GM10266 (cell line): ENCODE data around the gene CYB5RL.

ENCODE experiments used
- DNase-seq: peaks from one replicate; pipeline ENCODE4 v3.0.0; 2012; ENCODE audit errors: extremely low spot score
- TF ChIP-seq, protein P1 (sequence below): IDR thresholded peaks from 2 replicates; pipeline ENCODE4 v1.5.1; 2012; ENCODE audit warnings: mild to moderate bottlenecking, low read depth; ENCODE audit not compliant: control insufficient read depth, insufficient read depth; ENCODE audit errors: missing control alignments

Gene CYB5RL, protein sequence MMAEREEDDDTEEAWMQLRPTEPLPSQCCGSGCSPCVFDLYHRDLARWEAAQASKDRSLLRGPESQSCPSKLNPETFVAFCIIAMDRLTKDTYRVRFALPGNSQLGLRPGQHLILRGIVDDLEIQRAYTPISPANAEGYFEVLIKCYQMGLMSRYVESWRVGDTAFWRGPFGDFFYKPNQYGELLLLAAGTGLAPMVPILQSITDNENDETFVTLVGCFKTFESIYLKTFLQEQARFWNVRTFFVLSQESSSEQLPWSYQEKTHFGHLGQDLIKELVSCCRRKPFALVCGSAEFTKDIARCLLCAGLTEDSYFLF

DNA sequence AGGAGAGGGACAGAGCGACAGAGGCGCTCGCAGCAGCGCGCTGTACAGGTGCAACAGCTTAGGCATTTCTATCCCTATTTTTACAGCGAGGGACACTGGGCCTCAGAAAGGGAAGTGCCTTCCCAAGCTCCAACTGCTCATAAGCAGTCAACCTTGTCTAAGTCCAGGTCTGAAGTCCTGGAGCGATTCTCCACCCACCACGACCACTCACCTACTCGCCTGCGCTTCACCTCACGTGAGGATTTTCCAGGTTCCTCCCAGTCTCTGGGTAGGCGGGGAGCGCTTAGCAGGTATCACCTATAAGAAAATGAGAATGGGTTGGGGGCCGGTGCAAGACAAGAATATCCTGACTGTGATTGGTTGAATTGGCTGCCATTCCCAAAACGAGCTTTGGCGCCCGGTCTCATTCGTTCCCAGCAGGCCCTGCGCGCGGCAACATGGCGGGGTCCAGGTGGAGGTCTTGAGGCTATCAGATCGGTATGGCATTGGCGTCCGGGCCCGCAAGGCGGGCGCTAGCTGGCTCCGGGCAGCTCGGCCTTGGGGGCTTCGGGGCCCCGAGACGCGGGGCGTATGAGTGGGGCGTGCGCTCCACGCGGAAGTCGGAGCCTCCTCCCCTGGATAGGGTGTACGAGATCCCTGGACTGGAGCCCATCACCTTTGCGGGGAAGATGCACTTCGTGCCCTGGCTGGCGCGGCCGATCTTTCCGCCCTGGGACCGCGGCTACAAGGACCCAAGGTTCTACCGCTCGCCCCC is at the start of gene CYB5RL, which contains the start of gene MRPL37:
CYB5RL (minus strand) TSS at position 266 of the 754 bp plus-strand sequence. CDS start 4,414 bp downstream, outside the sequence.
MRPL37 (plus strand) TSS at position 403 of the 754 bp plus-strand sequence; CDS start at position 480, 77 bp downstream.
- peak; percentile 96 for DNase-seq
- TF ChIP-seq, protein P1, sequence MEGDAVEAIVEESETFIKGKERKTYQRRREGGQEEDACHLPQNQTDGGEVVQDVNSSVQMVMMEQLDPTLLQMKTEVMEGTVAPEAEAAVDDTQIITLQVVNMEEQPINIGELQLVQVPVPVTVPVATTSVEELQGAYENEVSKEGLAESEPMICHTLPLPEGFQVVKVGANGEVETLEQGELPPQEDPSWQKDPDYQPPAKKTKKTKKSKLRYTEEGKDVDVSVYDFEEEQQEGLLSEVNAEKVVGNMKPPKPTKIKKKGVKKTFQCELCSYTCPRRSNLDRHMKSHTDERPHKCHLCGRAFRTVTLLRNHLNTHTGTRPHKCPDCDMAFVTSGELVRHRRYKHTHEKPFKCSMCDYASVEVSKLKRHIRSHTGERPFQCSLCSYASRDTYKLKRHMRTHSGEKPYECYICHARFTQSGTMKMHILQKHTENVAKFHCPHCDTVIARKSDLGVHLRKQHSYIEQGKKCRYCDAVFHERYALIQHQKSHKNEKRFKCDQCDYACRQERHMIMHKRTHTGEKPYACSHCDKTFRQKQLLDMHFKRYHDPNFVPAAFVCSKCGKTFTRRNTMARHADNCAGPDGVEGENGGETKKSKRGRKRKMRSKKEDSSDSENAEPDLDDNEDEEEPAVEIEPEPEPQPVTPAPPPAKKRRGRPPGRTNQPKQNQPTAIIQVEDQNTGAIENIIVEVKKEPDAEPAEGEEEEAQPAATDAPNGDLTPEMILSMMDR, result no peak

DNA sequence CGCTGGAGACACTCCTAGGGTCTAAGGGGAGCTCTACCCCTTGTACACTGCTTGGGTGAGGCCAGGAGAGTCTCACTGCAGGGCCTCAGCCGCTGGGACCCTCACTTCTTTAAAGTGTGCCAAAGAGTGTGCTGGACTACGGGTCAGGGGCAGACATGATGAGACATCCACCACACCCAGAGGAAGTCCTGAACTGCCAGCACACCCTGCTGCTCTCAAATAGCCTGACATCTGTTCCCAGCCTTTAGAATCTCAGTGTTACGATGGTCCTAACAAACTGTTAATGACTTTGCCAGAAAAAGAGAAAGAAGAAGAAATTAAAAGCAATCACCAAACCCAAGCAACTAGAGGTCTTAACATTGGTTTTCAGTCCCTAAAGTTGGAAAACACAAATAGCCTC is 49.1 kb upstream of the CYB5RL start:
- TF ChIP-seq, protein P1, result no peak
- no peak for DNase-seq

DNA sequence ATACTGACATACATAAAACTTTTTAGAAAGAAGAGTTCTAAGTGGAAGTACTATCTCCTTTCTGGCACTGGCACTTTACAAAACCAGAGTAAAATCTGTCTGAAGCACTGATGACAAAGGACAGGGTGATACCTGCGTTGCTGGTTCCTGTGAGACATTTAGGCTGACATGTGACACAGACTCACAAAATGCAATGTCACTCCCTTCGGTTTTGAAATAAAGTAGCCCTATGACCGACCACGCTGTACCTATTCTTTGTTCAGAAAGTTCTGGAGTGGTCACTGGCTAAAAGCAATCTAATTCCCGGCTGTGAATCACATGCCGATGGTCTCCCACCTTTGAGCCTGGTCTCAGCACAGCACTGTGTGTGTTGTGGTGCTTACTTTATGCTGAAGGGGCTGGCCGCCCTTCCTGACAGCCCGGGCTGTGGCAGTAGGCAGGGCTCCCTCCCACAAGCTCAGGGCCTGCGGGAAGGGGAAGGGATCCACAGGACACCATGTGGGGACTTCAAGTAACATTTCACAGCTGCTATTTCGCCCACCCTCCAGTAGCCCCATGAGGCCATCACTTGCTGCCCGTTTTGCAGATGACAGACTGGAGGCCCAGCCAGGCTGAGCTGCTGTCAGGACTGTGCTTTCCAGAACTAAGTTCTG is 48.2 kb upstream of the CYB5RL start:
- TF ChIP-seq, protein P1, result no peak

DNA sequence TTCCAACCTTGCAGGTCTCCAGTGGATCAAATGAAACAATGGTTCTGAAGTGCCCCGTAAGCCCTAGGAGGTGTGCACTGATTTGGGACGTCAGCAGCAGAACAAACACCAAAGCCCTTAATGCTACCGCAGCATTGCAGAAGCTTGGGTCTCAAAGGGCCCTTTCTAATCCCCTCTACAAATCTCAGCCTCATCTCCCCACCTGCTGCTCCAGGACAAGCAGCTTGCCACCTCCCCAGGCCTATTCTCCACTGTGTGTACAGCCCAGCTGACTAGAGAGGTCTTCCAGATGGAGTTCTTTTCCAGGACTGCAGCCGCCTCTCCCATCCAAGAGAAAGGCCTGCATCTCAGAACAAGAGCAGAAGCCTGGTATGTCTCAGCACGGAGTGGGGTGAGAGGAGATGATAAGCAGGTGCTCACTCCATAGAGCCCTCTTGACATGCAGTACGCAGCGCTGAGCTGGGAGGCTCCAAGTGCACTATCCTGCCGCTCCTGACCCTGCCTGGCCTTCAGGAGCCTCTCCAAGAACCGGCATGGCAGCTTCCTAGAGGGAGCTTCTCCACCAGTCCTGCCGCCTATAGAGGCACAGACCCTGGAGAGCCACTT is 46.4 kb upstream of the CYB5RL start:
- TF ChIP-seq, protein P1, result no peak
- no peak for DNase-seq

More for the DNA sequence above, 48.2 kb upstream of the CYB5RL start:
- no peak for DNase-seq

DNA sequence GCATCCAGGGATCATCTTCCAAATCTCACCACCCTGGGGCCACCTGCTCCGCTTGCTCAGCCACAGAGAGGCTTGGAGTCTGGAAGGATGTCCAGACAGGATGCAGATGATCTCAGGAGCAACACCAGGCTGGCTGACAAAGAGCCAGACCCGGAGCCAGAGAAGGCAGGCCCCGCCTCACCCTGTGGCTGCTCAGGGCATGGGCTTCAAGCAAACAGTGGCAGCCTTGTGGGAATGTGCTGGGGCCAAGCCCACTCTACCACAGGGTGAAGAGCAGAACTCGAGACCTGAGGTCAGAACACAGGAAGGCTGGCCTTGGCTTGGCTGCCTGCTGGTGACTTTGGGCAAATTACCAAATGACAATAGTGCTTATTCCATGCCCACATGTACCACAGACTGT is 45.7 kb upstream of the CYB5RL start:
- no peak for DNase-seq
- TF ChIP-seq, protein P1, result no peak

DNA sequence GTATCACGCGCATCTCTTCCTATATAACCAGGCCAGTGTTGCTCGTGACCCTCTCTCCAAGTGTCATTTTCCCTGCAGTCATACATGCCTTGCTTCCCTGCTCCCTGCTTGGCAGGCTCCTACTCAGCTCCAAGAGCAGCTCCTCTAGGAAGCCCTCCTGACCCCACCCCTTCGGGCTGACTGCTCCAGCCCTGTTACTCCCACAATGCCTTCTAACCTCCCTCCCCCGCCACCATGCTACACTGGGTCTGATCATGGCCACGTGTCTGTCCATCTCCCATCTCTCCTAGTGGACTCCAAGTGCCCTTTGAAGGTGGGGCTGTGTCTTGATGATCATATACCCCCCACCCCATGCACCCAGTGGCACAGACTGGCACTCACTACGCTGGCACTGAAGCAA is 44.8 kb upstream of the CYB5RL start:
- no peak for DNase-seq

More for the DNA sequence above, 44.8 kb upstream of the CYB5RL start:
- TF ChIP-seq, protein P1, result no peak
